Large intestine (tissue), 3 donors: ENCODE data around the gene BATF. TPM values are rescaled to one million over a fixed set of nuclear protein-coding genes. Genes with fewer than 3 reads are reported as not detected.

ENCODE experiments used
- DNase-seq, 2 donors: peaks; one replicate each; pipeline versions ENCODE4 v3.0.0 to v3.0.0-alpha.2; 2013
- H3K27ac ChIP-seq: one replicate; pipeline ENCODE4 v1.5.1; 2013; ENCODE audit warnings: low read length
- H3K27me3 ChIP-seq: 2 replicates; pipeline ENCODE4 v1.6.1; 2013; ENCODE audit warnings: low read length; ENCODE audit not compliant: control insufficient read depth, insufficient read depth
- H3K36me3 ChIP-seq: 2 replicates; pipeline ENCODE4 v1.6.1; 2013; ENCODE audit warnings: low read length; ENCODE audit not compliant: control insufficient read depth, insufficient read depth
- H3K4me1 ChIP-seq: one replicate; pipeline ENCODE4 v1.6.1; 2013; ENCODE audit warnings: low read length; ENCODE audit not compliant: control insufficient read depth, insufficient read depth
- H3K4me3 ChIP-seq: one replicate; pipeline ENCODE4 v1.5.1; 2013; ENCODE audit warnings: low read length
- H3K9me3 ChIP-seq: one replicate; pipeline ENCODE4 v1.6.1; 2013; ENCODE audit warnings: mild to moderate bottlenecking, low read depth, low read length, moderate library complexity; ENCODE audit not compliant: control insufficient read depth
- WGBS: methylation state at CpG from one replicate; pipeline ENCODE4 v1.1.5; 2013; ENCODE audit warnings: low lambda C conversion rate; ENCODE audit not compliant: insufficient coverage; 5-methylcytosine and 5-hydroxymethylcytosine counted together
- polyA plus RNA-seq: library from polyadenylated mRNA; unstranded; fragments of 120-200 nt; gene quantifications from one replicate; pipeline ENCODE4 v1.2.1, GENCODE V29; 2013

BATF gene
- polyA plus RNA-seq, 1 donor, result 0.67 TPM

GRCh38 chr14:75561013-75561432, 38.8 kb downstream of the BATF start:
- whole genome bisulfite sequencing, result no CpG with 5 or more reads among the region's 6 CpGs
- H3K4me1 ChIP-seq, result no peaks in the 10 kb centered on the region
- H3K27me3 ChIP-seq, result peaks cover 4% of the 10 kb centered on the region
- H3K36me3 ChIP-seq, result no peaks in the 10 kb centered on the region
- peaks cover 5% of the 10 kb centered on the region for H3K9me3 ChIP-seq
- DNase-seq, result peak; percentile 74 to 76
- no peak overlapping the region for H3K27ac ChIP-seq
- H3K4me3 ChIP-seq, result no peak overlapping the region

DNA sequence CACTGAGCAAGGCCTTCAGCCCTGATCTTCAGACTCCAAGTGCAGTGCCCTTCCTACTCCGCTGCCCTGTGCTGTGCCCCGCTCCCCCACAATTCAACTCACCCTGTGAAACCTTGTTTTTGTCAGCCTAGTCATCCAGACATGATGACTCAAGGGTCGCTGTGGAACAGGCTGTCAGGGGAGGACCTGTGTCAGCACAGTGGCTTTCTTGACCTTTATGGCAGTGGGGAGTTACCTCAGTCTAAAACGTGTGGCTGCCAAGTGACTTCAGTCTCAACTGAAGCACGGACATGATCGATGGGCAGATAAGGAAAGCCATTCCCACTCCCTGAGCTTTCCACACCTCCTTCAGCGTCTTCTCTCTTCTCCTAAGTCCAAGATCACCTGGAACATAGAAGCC, 39.8 kb downstream of the BATF start:
- no peaks in the 10 kb centered on the region for H3K4me1 ChIP-seq
- H3K4me3 ChIP-seq, result no peak overlapping the region
- peaks cover 5% of the 10 kb centered on the region for H3K9me3 ChIP-seq
- H3K36me3 ChIP-seq, result no peaks in the 10 kb centered on the region
- no peak for DNase-seq
- no CpG with 5 or more reads among the region's 7 CpGs for WGBS
- H3K27ac ChIP-seq, result no peak overlapping the region
- H3K27me3 ChIP-seq, result peaks cover 4% of the 10 kb centered on the region

- no peak overlapping the region for H3K27ac ChIP-seq
- WGBS, result no CpG with 5 or more reads among the region's 4 CpGs
- no peak overlapping the region for H3K4me3 ChIP-seq
These were observed 40.2 kb downstream of the BATF start for GRCh38 chr14:75562489-75562888.

GRCh38 chr14:75563931-75564330, 41.7 kb downstream of the BATF start:
- Histone ChIP-seq H3K27me3 (peaks cover 4% of the 10 kb centered on the region), H3K36me3 (no peaks in the 10 kb centered on the region), H3K4me3 (no peak overlapping the region), H3K4me1 (no peaks in the 10 kb centered on the region), H3K9me3 (no peaks in the 10 kb centered on the region), H3K27ac (no peak overlapping the region)
- WGBS, result no CpG with 5 or more reads among the region's 4 CpGs
- no peak for DNase-seq

More at GRCh38 chr14:75562489-75562888, 40.2 kb downstream of the BATF start:
- Histone ChIP-seq H3K9me3 (peaks cover 5% of the 10 kb centered on the region), H3K27me3 (peaks cover 4% of the 10 kb centered on the region), H3K4me1 (no peaks in the 10 kb centered on the region), H3K36me3 (no peaks in the 10 kb centered on the region)
- no peak for DNase-seq

DNA sequence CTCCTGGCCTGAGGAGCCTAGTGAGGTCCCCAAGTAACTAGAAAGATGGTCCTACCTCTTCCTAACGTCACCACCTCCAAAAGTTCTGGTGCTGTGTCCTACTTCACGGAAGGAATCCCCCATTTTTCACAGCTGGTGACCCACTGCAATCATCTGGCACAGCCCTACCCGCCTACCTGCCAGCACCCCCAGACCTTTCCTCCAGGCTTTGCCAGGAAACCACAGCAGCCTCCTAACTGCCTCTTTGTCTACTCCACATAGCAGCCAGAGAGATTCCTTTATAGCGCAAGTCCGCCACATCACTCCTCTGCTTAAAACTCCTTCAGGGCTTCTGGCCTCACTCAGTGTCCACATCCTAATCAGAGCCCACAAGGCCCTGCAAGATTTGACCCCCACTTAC, 42.8 kb downstream of the BATF start:
- H3K4me3 ChIP-seq, result no peak overlapping the region
- H3K4me1 ChIP-seq, result no peaks in the 10 kb centered on the region
- H3K27ac ChIP-seq, result no peak overlapping the region
- no peaks in the 10 kb centered on the region for H3K9me3 ChIP-seq
- peaks cover 3% of the 10 kb centered on the region for H3K27me3 ChIP-seq
- DNase-seq, result no peak
- no peaks in the 10 kb centered on the region for H3K36me3 ChIP-seq
- WGBS, result 100% methylated on average over 1 of the region's 5 CpGs

DNA sequence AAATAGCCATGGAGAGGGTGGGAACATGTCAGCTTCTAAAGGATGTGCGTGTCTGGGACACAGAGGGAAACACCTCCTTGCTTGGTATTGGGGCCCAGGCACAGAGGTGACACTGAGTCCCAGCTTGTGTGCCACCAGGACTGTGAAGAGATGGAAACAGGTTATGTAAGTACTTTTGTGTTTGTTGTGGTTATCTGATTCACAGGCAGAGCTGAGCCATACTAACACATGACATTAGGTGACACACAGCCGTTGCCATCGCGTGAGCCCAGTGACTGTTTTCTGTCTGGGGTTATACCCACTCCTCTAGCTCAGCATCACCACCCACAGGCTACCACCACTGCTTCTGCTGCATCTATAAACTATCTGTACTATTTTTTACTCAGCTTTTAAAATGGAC, 44.1 kb downstream of the BATF start:
- Histone ChIP-seq H3K27me3 (peaks cover 3% of the 10 kb centered on the region), H3K27ac (no peak overlapping the region), H3K4me3 (no peak overlapping the region), H3K9me3 (no peaks in the 10 kb centered on the region), H3K36me3 (no peaks in the 10 kb centered on the region), H3K4me1 (no peaks in the 10 kb centered on the region)
- no peak for DNase-seq
- WGBS, result no CpG with 5 or more reads among the region's 4 CpGs

DNA sequence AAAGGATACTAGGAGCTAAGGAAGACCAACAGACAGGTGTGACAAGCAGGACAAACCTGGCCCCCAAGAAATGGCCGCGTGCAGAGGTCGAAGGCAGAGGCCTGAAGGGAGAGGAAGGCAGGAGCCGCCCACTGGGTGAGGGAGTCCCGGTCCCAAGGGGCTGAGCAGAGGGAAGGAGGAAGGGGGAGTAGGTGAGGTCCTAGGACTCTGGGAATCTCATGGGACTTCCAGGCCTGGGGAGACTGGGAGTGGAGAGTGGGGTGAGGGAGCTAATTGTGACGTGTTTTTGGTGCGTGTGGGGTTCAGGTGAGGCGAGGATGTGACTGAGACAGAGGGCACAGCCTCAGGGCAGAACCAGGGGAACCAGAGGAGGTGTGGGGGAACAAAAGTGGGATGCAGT, 44.5 kb downstream of the BATF start:
- H3K4me1 ChIP-seq, result no peaks in the 10 kb centered on the region
- no peak for DNase-seq
- no peak overlapping the region for H3K27ac ChIP-seq
- H3K9me3 ChIP-seq, result no peaks in the 10 kb centered on the region
- no peaks in the 10 kb centered on the region for H3K36me3 ChIP-seq
- 90% methylated on average over 3 of the region's 8 CpGs for WGBS
- peaks cover 3% of the 10 kb centered on the region for H3K27me3 ChIP-seq
- no peak overlapping the region for H3K4me3 ChIP-seq

GRCh38 chr14:75568140-75568539, 45.9 kb downstream of the BATF start:
- Histone ChIP-seq H3K4me1 (no peaks in the 10 kb centered on the region), H3K27ac (no peak overlapping the region), H3K27me3 (peaks cover 8% of the 10 kb centered on the region), H3K4me3 (no peak overlapping the region), H3K36me3 (no peaks in the 10 kb centered on the region), H3K9me3 (no peaks in the 10 kb centered on the region)
- no peak for DNase-seq
- no CpG with 5 or more reads among the region's 7 CpGs for WGBS

DNA sequence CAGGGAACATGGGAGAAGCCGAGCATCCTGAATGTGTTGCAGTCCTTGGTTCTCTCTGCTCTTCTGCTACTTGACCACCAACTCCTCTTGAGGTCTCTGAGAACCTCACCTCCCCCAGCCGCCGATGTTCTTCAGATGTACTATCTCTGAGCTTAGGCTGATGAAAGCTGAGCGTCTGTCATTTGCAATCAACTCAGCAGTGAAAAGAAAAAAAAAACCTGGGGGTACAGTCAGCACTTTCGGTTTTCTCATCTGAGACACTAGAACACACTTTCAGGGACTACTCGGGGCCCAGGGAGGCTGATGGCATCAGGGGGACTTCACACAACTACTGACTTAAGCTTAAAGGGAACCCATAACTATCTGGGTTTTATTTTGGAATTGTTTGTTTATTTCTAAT, 46.5 kb downstream of the BATF start:
- Histone ChIP-seq H3K4me1 (no peaks in the 10 kb centered on the region), H3K4me3 (no peak overlapping the region), H3K9me3 (no peaks in the 10 kb centered on the region), H3K27ac (no peak overlapping the region), H3K36me3 (no peaks in the 10 kb centered on the region), H3K27me3 (peaks cover 12% of the 10 kb centered on the region)
- WGBS, result no CpG with 5 or more reads among the region's 6 CpGs
- no peak for DNase-seq

DNA sequence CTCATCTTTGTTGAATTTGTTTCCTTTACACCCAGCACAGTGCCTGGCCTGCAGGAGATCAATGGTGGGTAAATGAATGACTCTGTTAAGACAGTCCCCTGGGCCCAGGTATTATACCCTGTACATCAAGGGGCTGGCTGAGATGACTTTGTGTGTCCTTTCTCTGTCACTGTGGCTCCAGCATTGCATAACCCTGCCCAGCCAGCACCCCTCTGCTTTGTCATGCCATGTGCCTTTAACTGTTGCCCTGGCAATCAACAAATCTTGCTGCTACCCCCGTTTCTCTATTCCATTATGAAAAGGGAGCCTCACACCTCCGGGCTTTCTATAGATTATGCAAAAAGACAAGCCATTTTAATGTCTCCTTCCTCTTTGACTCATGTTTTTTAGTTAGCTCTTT, 48.5 kb downstream of the BATF start:
- H3K4me3 ChIP-seq, result no peak overlapping the region
- peaks cover 9% of the 10 kb centered on the region for H3K27me3 ChIP-seq
- WGBS, result 80% methylated on average over 1 of the region's 2 CpGs
- no peaks in the 10 kb centered on the region for H3K9me3 ChIP-seq
- no peak for DNase-seq
- H3K36me3 ChIP-seq, result no peaks in the 10 kb centered on the region
- H3K4me1 ChIP-seq, result no peaks in the 10 kb centered on the region
- H3K27ac ChIP-seq, result no peak overlapping the region

DNA sequence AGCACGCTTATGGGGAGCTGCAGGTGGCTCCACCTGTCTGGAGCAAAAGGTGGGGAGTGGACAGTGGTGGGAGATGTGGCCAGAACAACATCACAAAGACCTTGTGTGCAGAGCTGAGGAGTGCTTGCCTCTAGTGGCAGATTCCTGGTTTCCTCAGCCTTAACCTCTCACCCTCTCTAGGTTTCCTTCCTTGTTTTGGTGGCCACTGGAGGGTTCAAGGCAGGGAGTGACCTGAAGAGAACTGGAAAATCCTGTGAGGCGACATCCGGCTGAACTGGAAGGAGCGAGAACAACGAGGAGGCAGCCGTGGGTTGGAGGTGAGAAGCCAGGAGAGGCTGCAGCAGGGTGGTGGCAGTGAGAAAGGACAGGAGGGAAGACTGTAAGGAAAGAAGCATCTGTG, 49.8 kb downstream of the BATF start:
- DNase-seq, result no peak
- Histone ChIP-seq H3K27ac (no peak overlapping the region), H3K4me3 (no peak overlapping the region), H3K27me3 (peaks cover 9% of the 10 kb centered on the region), H3K36me3 (no peaks in the 10 kb centered on the region), H3K9me3 (no peaks in the 10 kb centered on the region), H3K4me1 (no peaks in the 10 kb centered on the region)
- 78% methylated on average over 3 of the region's 6 CpGs for WGBS
